Progenitor cell of endocrine pancreas (in vitro differentiated cells): ENCODE measurements around the gene TMEM220. TPM values are rescaled to one million over a fixed set of nuclear protein-coding genes. Genes with fewer than 3 reads are reported as not detected.
A peak's percentile ranks its signal among the peaks of the same experiment; 100 is the strongest.

Experiments used
- DNase-seq: peaks from one replicate; pipeline ENCODE4 v3.0.0; 2021; ENCODE audit warnings: low spot score; ENCODE audit not compliant: unreplicated experiment
- H3K27ac Mint-ChIP-seq: 2 replicates; pipeline ENCODE4 v1.8.0; 2021; ENCODE audit warnings: mild to moderate bottlenecking, moderate library complexity, mixed read lengths
- H3K27me3 Mint-ChIP-seq: 2 replicates; pipeline ENCODE4 v1.8.0; 2021; ENCODE audit warnings: mixed read lengths
- H3K36me3 Mint-ChIP-seq: 2 replicates; pipeline ENCODE4 v1.8.0; 2022; ENCODE audit warnings: mixed read lengths; ENCODE audit not compliant: insufficient read depth
- H3K4me1 Mint-ChIP-seq: 2 replicates; pipeline ENCODE4 v1.8.0; 2021; ENCODE audit warnings: low read depth, mixed read lengths
- H3K4me3 Mint-ChIP-seq: 2 replicates; pipeline ENCODE4 v1.8.0; 2021; ENCODE audit warnings: low read depth, mild to moderate bottlenecking, moderate library complexity, mixed read lengths
- H3K9me3 Mint-ChIP-seq: 2 replicates; pipeline ENCODE4 v1.8.0; 2021; ENCODE audit warnings: low read depth, mixed read lengths
- CTCF ChIP-seq: fragments of 200-600 bp; sonication (generic); IDR thresholded peaks from one replicate; pipeline ENCODE4 v1.5.0; 2021; ENCODE audit warnings: antibody characterized with exemption, mild to moderate bottlenecking; ENCODE audit not compliant: unreplicated experiment
- total RNA-seq: library from RNA; stranded (reverse); gene quantifications from 2 replicates; pipeline ENCODE4 v1.2.1, GENCODE V29; 2021

Gene TMEM220
- total RNA-seq, 1 donor from 2014 or later: 3.3 TPM

- Mint-ChIP-seq H3K4me3 (no peak overlapping the region), H3K4me1 (peaks cover 5% of the 10 kb centered on the region), H3K9me3 (peaks cover 14% of the 10 kb centered on the region), H3K27ac (no peak overlapping the region), H3K27me3 (peaks cover 6% of the 10 kb centered on the region), H3K36me3 (peaks cover 4% of the 10 kb centered on the region)
- no peak for TF ChIP-seq CTCF
- DNase-seq: no peak
Observed at GRCh38 chr17:10775740-10776356, 46.0 kb upstream of the TMEM220 start.

- no peak overlapping the region for H3K4me3 Mint-ChIP-seq
- peaks cover 4% of the 10 kb centered on the region for H3K36me3 Mint-ChIP-seq
- H3K27ac Mint-ChIP-seq: no peak overlapping the region
- H3K27me3 Mint-ChIP-seq: peaks cover 6% of the 10 kb centered on the region
- no peak for DNase-seq
- peaks cover 14% of the 10 kb centered on the region for H3K9me3 Mint-ChIP-seq
- H3K4me1 Mint-ChIP-seq: peaks cover 5% of the 10 kb centered on the region
- no peak for TF ChIP-seq CTCF
Observed at GRCh38 chr17:10775058-10775457, 45.2 kb upstream of the TMEM220 start.

- TF ChIP-seq CTCF: no peak
- Mint-ChIP-seq H3K4me1 (peaks cover 5% of the 10 kb centered on the region), H3K36me3 (peaks cover 4% of the 10 kb centered on the region)
Observed at GRCh38 chr17:10773391-10773790, 43.6 kb upstream of the TMEM220 start.

GRCh38 chr17:10772425-10773380 lies 42.9 kb upstream of the TMEM220 start:
- no peak overlapping the region for H3K4me3 Mint-ChIP-seq

More at GRCh38 chr17:10773391-10773790, 43.6 kb upstream of the TMEM220 start:
- H3K9me3 Mint-ChIP-seq: peaks cover 11% of the 10 kb centered on the region
- H3K27ac Mint-ChIP-seq: no peak overlapping the region
- H3K4me3 Mint-ChIP-seq: no peak overlapping the region
- peaks cover 9% of the 10 kb centered on the region for H3K27me3 Mint-ChIP-seq
- DNase-seq: no peak

More at GRCh38 chr17:10772425-10773380, 42.9 kb upstream of the TMEM220 start:
- Mint-ChIP-seq H3K4me1 (peaks cover 5% of the 10 kb centered on the region), H3K36me3 (peaks cover 4% of the 10 kb centered on the region), H3K9me3 (peaks cover 11% of the 10 kb centered on the region), H3K27ac (no peak overlapping the region), H3K27me3 (peaks cover 9% of the 10 kb centered on the region)
- peak; percentile 69 for TF ChIP-seq CTCF
- no peak for DNase-seq
